Renal pelvis (tissue), 4 donors: Measurements from ENCODE around the gene TNIK. TPM values are rescaled to one million over a fixed set of nuclear protein-coding genes. Genes with fewer than 3 reads are reported as not detected.

ENCODE experiments used
- DNase-seq: peaks from one replicate; pipeline ENCODE4 v3.0.0-alpha.2; 2013
- polyA plus RNA-seq, 3 donors: library from polyadenylated mRNA; unstranded; fragments of 120-200 nt; gene quantifications; one replicate each; pipeline ENCODE4 v1.2.1, GENCODE V29; 2013; ENCODE audit not compliant: insufficient read length in 3 of 3

The TNIK gene
- polyA plus RNA-seq, 3 donors, result 19.2 to 23.7 (median 20.0) TPM

GRCh38 chr3:171420667-171421066 lies 39.5 kb downstream of the TNIK start:
- DNase-seq, result no peak

- no peak for DNase-seq
Observed at GRCh38 chr3:171419457-171419856, 40.7 kb downstream of the TNIK start.

DNA sequence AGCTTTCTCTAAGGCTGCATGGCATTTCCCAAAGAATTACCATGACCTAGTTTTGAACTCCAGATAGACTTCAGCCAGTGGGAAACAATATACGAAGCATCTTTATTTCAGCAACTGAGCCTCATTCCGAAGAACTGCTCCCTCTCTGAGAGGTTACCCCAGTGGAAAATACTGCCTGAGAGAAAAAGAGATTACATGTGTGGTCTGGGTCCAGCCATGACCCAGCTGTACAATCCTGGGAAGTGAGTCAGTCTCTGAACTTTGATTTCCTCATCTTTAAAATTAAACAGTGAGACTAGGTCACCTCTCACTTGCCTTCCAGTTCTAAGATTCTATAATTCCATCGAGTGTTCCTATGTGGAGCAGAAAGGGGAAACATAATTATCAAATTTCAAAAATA lies 42.4 kb downstream of the TNIK start:
- DNase-seq, result no peak

DNA sequence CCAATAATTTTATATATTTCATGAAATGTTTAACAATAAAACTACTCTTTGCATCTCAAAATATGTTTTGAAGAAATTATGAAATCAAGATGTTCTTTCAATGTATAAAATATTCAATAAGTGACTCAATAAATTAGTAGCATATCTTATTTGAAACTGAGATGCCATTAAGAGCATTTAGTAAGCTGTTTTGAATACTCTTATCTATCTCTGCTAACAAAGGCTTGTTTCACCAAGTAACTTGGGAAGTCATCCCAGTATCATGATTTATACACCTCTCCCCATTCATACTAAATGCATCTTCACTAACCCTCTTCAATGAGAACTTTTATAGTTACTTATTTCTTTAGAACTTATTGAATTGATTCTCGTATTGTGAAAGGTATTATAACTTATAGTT lies 43.1 kb downstream of the TNIK start:
- no peak for DNase-seq

DNA sequence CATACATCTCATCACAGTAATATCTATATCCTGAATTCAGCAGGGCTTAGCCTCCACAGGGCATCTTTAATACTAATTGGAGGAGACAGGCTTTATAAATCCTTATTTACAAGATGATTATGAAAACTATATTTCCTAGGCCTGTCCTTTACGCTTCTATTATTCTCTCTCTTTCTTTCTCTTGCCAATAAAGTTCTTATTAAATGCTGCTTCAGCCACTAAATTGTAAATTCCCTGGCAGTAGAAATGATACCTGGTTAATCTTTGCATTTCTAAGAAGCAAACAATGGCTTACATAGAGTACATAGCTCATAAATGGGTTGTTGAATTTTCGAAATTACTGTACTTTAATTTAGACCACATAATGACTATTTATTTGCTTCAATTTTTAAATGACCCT lies 43.5 kb downstream of the TNIK start:
- no peak for DNase-seq

DNA sequence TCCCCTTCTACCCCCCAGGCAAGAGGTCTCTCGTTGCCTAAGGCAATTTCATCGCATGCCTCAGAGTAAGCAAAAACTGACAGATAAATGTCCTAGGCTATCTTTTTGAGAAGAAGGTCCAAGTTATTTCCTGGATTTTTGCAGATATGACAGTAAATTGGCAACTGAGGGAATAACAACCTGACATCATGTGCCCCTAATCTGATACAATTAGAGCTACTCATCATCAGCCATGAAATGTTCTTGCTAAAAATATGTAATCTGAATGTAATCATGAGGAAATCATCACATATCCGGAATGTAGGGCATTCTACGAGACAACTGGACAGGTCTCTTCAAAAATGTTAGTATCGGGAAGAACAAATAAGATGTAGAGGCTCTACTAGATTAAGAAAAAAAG lies 44.1 kb downstream of the TNIK start:
- DNase-seq, result no peak

DNA sequence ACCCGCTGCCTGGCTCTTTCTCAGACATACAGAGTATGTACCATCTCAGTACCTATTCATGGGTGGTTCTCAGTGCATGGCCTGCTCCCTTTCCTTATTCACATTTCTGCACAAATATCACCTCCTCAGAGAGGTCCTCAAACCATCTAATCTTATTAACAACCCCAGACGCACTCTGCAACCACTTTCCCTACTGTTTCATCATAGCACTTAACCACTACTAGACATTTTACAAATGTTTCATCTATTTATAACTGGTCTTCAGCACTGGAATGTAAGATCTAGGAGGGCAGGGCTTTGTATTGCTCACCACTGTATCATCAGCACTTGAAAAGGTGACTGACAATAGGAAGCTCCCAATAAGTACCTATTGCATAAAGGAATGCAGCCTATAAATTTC lies 45.1 kb downstream of the TNIK start:
- no peak for DNase-seq

GRCh38 chr3:171412473-171412872 lies 47.7 kb downstream of the TNIK start:
- DNase-seq, result no peak

- no peak for DNase-seq
Observed at GRCh38 chr3:171412054-171412453, 48.2 kb downstream of the TNIK start.

GRCh38 chr3:171410186-171410585 lies 50.0 kb downstream of the TNIK start:
- DNase-seq, result no peak

DNA sequence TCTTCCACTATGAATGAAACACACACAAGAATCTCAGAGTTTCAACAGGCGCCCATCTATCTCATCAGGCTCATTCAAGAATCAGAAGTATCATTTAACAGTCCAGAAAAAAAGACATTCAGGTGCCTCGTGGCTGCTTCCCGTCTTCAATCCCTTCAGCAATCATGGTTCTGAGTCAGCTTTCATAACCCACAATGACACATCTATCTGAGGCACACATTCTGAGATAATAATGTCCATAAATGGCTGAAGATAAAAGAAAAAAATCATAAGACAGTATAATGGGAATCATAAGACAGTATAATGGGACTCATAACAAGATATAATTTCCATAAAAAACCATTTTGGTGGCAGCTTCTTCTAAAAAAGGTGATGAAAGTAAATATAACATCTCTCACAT lies 52.4 kb downstream of the TNIK start:
- no peak for DNase-seq

- DNase-seq, result no peak
Observed at GRCh38 chr3:171404376-171404967, 55.7 kb downstream of the TNIK start.

DNA sequence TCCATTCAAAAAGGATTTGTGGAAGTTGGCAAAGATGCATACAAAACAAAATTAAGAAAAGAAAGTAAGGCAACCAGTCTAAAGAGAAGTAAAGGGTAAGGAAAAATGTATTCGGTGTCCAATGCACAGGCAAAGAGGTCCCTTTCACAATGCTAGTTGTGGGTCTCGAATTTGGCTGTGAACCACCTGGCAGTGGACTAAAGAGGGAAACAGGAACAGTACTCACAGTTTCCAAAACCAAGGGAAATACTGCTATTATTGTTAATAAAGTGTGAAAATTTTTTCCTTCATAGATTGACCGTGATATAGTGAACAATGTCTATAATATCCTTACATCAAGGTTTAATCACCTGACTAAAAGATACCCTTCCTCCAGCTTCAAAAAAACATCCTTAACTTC lies 57.9 kb downstream of the TNIK start:
- DNase-seq, result no peak

GRCh38 chr3:171401432-171401831 lies 58.8 kb downstream of the TNIK start:
- no peak for DNase-seq

DNA sequence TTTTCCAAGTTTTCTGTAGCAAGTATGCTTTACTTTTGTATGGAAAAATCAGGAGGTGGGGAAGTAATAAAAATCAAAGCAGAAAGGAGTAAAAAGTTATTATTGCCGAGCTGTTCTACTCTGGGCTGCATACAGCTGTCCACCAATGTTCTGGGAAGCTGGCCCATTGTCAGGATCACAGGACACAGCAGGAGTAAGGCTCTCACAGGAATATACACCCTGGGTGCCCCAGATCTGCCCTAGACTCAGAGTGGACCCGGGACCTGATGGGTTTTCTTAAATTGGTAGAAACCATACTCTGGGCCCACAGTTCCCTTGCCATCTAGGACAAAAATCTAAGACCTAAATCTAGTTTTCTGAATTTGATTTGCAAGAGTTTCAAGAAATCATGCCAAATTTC lies 60.4 kb downstream of the TNIK start:
- DNase-seq, result no peak

DNA sequence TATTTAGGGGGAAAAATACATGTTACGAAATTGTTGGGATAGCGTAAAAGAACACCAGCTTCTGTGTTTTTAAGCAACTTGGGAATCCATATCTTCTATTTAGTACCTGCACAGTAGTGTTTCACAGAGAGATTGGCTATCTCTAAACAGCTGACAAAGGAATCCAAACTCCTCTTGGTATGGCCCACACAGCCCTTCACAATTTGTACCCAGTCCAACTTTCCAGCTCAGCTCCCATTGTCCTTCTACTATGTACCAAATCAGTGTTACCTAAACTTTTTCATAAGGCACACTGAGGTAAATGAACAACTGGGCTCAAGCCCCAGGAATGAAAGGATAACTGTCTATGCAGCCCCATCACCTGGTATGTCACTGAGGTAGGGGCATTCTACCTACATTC lies 61.9 kb downstream of the TNIK start:
- DNase-seq, result no peak

GRCh38 chr3:171397089-171397488 lies 63.1 kb downstream of the TNIK start:
- no peak for DNase-seq

GRCh38 chr3:171396048-171396447 lies 64.2 kb downstream of the TNIK start:
- no peak for DNase-seq

- DNase-seq, result no peak
Observed at GRCh38 chr3:171393032-171393744, 67.0 kb downstream of the TNIK start.

GRCh38 chr3:171391432-171391831 lies 68.8 kb downstream of the TNIK start:
- DNase-seq, result no peak

DNA sequence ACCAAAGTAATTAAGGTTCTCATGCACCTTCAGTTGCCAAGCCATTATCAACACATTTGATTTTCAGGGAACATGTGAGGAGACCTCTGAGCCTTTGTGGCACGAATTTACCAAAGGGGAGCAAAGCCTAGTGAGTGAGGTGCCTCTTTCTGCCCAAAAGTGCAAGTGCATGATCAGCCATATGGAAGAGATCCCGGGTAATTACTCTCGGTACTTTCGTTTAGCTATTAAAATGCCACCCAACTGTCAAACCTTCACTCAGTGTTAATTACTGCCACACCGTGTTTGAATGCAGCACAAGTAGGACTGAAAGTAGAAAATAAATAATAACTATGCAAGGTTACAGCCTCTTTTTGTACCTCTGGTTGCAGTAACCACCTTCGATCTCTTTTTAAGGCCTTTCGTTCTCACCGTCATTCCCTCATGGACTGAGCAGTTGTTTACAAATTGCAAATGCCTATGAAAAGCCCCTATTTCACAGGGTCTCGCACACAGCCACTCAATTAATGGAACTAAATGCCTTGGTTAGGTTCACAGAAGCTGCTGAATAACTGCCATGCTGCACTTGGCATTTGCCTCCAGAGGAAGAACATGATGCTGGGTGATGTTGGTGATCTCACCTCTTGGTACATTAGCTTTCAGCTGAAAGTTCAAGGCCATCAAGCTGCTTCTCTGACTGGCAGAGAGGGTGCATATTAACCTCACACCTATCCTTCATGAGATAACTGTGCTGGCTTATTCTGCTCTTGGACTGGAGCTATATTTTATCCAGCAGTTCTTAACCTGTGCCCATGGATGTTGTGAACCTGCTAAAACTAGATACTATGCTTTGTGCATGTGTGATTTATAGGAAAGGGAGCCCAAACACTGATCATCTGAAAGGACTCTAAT lies 69.9 kb downstream of the TNIK start:
- DNase-seq, result peak; percentile 26

DNA sequence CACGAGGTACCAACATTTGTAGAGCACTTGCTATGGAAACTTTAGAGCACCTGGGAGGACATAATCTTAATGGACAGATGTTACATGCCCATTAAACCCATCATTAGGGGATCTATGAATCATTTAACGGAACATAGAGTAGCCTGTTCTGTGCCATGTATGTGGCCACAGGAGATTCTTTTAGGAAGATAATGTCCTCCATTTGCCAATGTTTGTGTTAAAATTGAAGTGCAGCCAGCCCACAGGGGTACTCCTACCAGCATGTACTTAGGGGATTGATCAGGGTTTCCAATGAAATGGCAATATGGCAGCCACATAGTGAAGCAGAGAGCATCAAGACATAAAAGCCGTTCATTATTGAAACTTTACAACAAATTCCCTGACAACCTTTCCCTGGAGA lies 70.7 kb downstream of the TNIK start:
- no peak for DNase-seq

DNA sequence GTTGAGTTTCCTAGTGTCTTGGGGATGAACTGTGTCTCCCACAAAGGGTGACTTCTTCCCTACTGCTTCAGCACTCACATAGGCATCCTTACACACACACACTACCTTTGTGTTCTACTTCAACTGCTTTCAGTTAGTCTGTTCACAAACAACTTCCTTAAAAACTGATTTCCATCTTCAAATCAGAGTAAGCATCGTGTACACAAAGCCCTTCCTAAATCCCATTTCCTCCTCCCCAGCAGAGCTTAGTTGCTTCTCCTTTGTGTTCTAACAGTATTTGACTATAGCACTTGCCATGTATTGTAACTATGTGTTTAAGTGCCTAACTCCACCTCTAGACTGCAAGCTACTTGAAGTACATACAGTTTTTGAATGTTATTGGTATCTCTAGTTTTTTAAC lies 71.7 kb downstream of the TNIK start:
- DNase-seq, result no peak
